Psoas muscle (tissue), 8 donors: ENCODE data around the gene PSMB9. TPM values are rescaled to one million over a fixed set of nuclear protein-coding genes. Genes with fewer than 3 reads are reported as not detected.

ENCODE experiments used
- ATAC-seq, 4 donors: fragments of 200-7000 bp; cut with Tn5 transposase; one replicate each; pipeline ENCODE4 v1.9.1; 2020; ENCODE audit warnings: moderate library complexity in 3 of 4, mild to moderate bottlenecking in 2 of 4
- DNase-seq, 2 donors: peaks; one replicate each; pipeline ENCODE4 v3.0.0-alpha.2; 2020
- H3K27ac ChIP-seq: fragments of 200-600 bp; one replicate; pipeline ENCODE4 v1.8.0; 2022
- H3K27me3 ChIP-seq, 3 donors: fragments of 200-600 bp in 1 of 3; one replicate each; pipeline versions ENCODE4 v1.6.1 to v1.8.0; 2013 to 2022; ENCODE audit warnings: low read length in 2 of 3, mild to moderate bottlenecking in 2 of 3, moderate library complexity in 1 of 3; ENCODE audit not compliant: insufficient read depth in 3 of 3
- H3K36me3 ChIP-seq, 2 donors: fragments of 200-600 bp in 1 of 2; one replicate each; pipeline versions ENCODE4 v1.6.1 to v1.8.0; 2013 to 2022; ENCODE audit warnings: low read depth in 1 of 2, mild to moderate bottlenecking in 1 of 2, moderate library complexity in 1 of 2; ENCODE audit not compliant: insufficient read depth in 1 of 2
- H3K4me1 ChIP-seq: fragments of 200-600 bp; one replicate; pipeline ENCODE4 v1.8.0; 2022
- H3K4me3 ChIP-seq: fragments of 200-600 bp; one replicate; pipeline ENCODE4 v1.8.0; 2022; ENCODE audit warnings: mild to moderate bottlenecking
- H3K9me3 ChIP-seq: fragments of 200-600 bp; one replicate; pipeline ENCODE4 v1.8.0; 2022
- CTCF ChIP-seq: fragments of 200-600 bp; IDR thresholded peaks from one replicate; pipeline ENCODE4 v1.8.0; 2022; ENCODE audit warnings: antibody characterized with exemption
- WGBS, 3 donors: extraction: QIAGEN DNeasy Blood & Tissue Kit; methylation state at CpG; one replicate each; pipeline versions ENCODE4 v1.1.6 to v1.1.7; 2013; 5-methylcytosine and 5-hydroxymethylcytosine counted together
- intact Hi-C, 2 donors: fragments of 100-400 bp; cut with DNase I; formaldehyde crosslinking; loops; one replicate each; pipeline versions ENCODE4 v1.11.0 to v1.14.2; 2022
- polyA plus RNA-seq, 3 donors: library from polyadenylated mRNA; stranded (reverse); fragments of 200-250 nt; gene quantifications; one replicate each; pipeline ENCODE4 v1.2.3, GENCODE V29; 2013
- total RNA-seq, 4 donors: library from RNA; stranded (reverse); fragmentation: NEBNext Ultra II Directional in 2 of 4; extraction: Animal tissue kit (Norgen Biotek cat#: 25700) in 2 of 4; gene quantifications; one replicate each; pipeline versions ENCODE4 v1.2.1 to v1.2.4, GENCODE V29; 2021 to 2023
- donor health status: healthy with polysubstance abuse.
- donor health status: DM: no; HTN: no; CAD: no; lungs with moderate emphysema.
- donor health status: Bipolar disorder and iron deficiency.
- donor health status: healthy.
- donor health status: DM: yes; HTN: yes; CAD: no.
- donor health status: DM: no; HTN: no; CAD: no.
- donor health status: DM: no; HTN: no; CAD: no.
- donor health status: DM: yes; HTN: yes; CAD: no.

PSMB9 gene
- total and polyA plus RNA-seq, 7 donors: 6.6 to 18.0 (median 10.1) TPM

GRCh38 chr6:32815115-32815514, 38.9 kb upstream of the PSMB9 start:
- Histone ChIP-seq H3K4me3 (peak overlapping the region; percentile 4), H3K9me3 (no peaks in the 10 kb centered on the region), H3K4me1 (peaks cover 3% of the 10 kb centered on the region), H3K27ac (no peak overlapping the region), H3K27me3 (no peaks in the 10 kb centered on the region), H3K36me3 (no peaks in the 10 kb centered on the region)
- ATAC-seq (no peak), DNase-seq (no peak)
- no peak for TF ChIP-seq CTCF
- intact Hi-C loops: no loop called here
- WGBS, 3 donors: 68 to 74% (median 74%) methylated on average over 5 of the region's 5 CpGs

- no peak for DNase-seq
- TF ChIP-seq CTCF: no peak
- Histone ChIP-seq H3K4me3 (no peak overlapping the region), H3K9me3 (no peaks in the 10 kb centered on the region), H3K27me3 (no peaks in the 10 kb centered on the region), H3K4me1 (peaks cover 3% of the 10 kb centered on the region), H3K36me3 (no peaks in the 10 kb centered on the region), H3K27ac (no peak overlapping the region)
- no peak for ATAC-seq
- 72 to 88% (median 81%) methylated on average over 2 of the region's 2 CpGs for whole genome bisulfite sequencing, 3 donors
- intact Hi-C loops: no loop called here
These were observed 38.0 kb upstream of the PSMB9 start for GRCh38 chr6:32815996-32816395.

- intact Hi-C loops: no loop called here
- 37 to 49% (median 44%) methylated on average over 3 of the region's 3 CpGs for WGBS, 3 donors
- DNase-seq: no peak
- TF ChIP-seq CTCF: no peak
- Histone ChIP-seq H3K27me3 (no peaks in the 10 kb centered on the region), H3K36me3 (no peaks in the 10 kb centered on the region), H3K27ac (no peak within 1 kb of the TSS), H3K4me3 (no peak within 1 kb of the TSS), H3K9me3 (no peaks in the 10 kb centered on the region), H3K4me1 (peaks cover 3% of the 10 kb centered on the region)
- ATAC-seq: peak in 3 of 4 donors; percentile 34 to 56 (median 50)
These were observed 37.2 kb upstream of the PSMB9 start, which contains the start of gene HLA-DOB for GRCh38 chr6:32816746-32817204. Gene HLA-DOB, minus strand, starts transcription at chr6:32817002. Its CDS starts 51 bp downstream, at chr6:32816951.

- Histone ChIP-seq H3K4me3 (no peak overlapping the region), H3K36me3 (no peaks in the 10 kb centered on the region), H3K4me1 (peaks cover 3% of the 10 kb centered on the region), H3K27ac (no peak overlapping the region), H3K27me3 (no peaks in the 10 kb centered on the region), H3K9me3 (no peaks in the 10 kb centered on the region)
- TF ChIP-seq CTCF: no peak
- DNase-seq (no peak), ATAC-seq (no peak)
- intact Hi-C loops: no loop called here
- WGBS, 3 donors: 61 to 73% (median 71%) methylated on average over 2 of the region's 2 CpGs
These were observed 35.1 kb upstream of the PSMB9 start for GRCh38 chr6:32818867-32819266.

GRCh38 chr6:32819729-32820128, 34.3 kb upstream of the PSMB9 start:
- Histone ChIP-seq H3K27me3 (no peaks in the 10 kb centered on the region), H3K4me3 (no peak overlapping the region), H3K9me3 (no peaks in the 10 kb centered on the region), H3K4me1 (peaks cover 3% of the 10 kb centered on the region), H3K36me3 (no peaks in the 10 kb centered on the region), H3K27ac (no peak overlapping the region)
- WGBS, 3 donors: 43 to 59% (median 46%) methylated on average over 3 of the region's 3 CpGs
- ATAC-seq (peak; percentile 64 to 83 (median 80)), DNase-seq (no peak)
- no peak for TF ChIP-seq CTCF
- intact Hi-C loops: no loop called here
